ENCODE results near the gene NUDT19. TPM values are rescaled to one million over a fixed set of nuclear protein-coding genes. Genes with fewer than 3 reads are reported as not detected.

The NUDT19 gene
- total and polyA plus RNA-seq, 10 of the 15 experiments (the other 5 are each of a cell fraction or from before 2014, with no cell fraction given), result 8.5 to 31.0 (median 17.0) TPM

DNA sequence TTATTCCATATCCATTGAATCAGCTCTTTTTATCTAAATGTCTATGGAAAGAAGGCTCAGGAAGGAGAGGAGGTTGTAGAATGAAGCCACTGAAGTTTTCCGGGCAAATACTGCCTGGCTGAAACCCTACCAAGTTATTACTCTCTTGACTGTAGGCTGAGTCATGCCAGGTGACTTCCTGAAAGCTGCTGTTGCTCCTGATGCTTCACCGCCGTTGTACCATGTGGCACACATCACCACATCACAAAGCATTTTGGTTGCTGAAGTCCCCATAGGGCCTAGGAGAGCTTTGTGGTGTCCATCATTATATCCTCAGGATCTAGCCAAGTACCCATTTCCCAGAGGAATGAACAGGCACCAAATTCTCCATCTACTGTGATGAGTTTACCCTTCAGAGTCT, 16.8 kb downstream of the NUDT19 start:
- in situ Hi-C loops (cut with MboI) (no loop called here), intact Hi-C loops (cut with micrococcal nuclease; ENCODE audit: unreplicated experiment) (no loop called here)
- no peaks in the 10 kb centered on the region for H3K27me3 ChIP-seq (replicated peaks in 1 of 2; ENCODE audit: control insufficient read depth in 2 of 2, insufficient read depth in 2 of 2, low read length in 1 of 2)
- H4K20me1 ChIP-seq (ENCODE audit: control insufficient read depth, insufficient read depth), result no peaks in the 10 kb centered on the region; the same call in 1 of the 2 replicates
- no TSS peak for BruUV-seq (replicated peaks)
- ATAC-seq (no peak), FAIRE-seq (no peak), DNase-seq (ENCODE audit: low read depth, low spot score) (no peak)
- no peak overlapping the region for H3K9ac ChIP-seq (ENCODE audit: control insufficient read depth, insufficient read depth, low read length)
- H3K4me2 ChIP-seq (ENCODE audit: control insufficient read depth, insufficient read depth), result no peak overlapping the region
- no peak for TF ChIP-seq RFX5 (IDR thresholded peaks at IDR 0.05; ENCODE audit: low read depth, low read length)
- TF ChIP-seq RELA (IDR thresholded peaks at IDR 0.05; ENCODE audit: borderline replicate concordance, partially characterized antibody), result no peak
- TF ChIP-seq CBFB (IDR thresholded peaks at IDR 0.05; ENCODE audit: low read depth), result no peak
- TF ChIP-seq MTA2 (IDR thresholded peaks at IDR 0.05; ENCODE audit: low read depth), result no peak
- peaks cover 1% of the 10 kb centered on the region for H3K9me3 ChIP-seq (replicated peaks; ENCODE audit: control insufficient read depth, insufficient read depth, low read length)
- no peak overlapping the region for H3K4me3 ChIP-seq
- no peak overlapping the region for H2AFZ ChIP-seq (ENCODE audit: control insufficient read depth, low read depth, low read length)
- no peaks in the 10 kb centered on the region for H3K4me1 ChIP-seq (ENCODE audit: control insufficient read depth, insufficient read depth, low read length)
- ChIA-PET SMC1A (ENCODE audit: uncharacterized antibody, unreplicated experiment) (interaction anchor here (0.6 kb wide), 1 partner anchor 1694 kb away, joined by 3 read pairs; no protein-coding TSS in a partner anchor), CTCF (no interaction called here), POLR2A (interaction anchor here (0.6 kb wide), 1 partner anchor 21 kb away, joined by 4 read pairs; no protein-coding TSS in a partner anchor), RAD21 (ENCODE audit: unreplicated experiment) (no interaction called here)
- peaks cover 0 to 16% of the 10 kb centered on the region in 2 experiments; a peak in 3 of 4 replicates for H3K36me3 ChIP-seq (ENCODE audit: control insufficient read depth in 2 of 2, insufficient read depth in 2 of 2, low read length in 1 of 2)
- peaks cover 2% of the 10 kb centered on the region for H3K79me2 ChIP-seq (ENCODE audit: control insufficient read depth, insufficient read depth, low read length)
- WGBS (ENCODE audit: insufficient coverage, insufficient replicate concordance, low lambda C conversion rate, missing lambda C conversion rate), result 57% methylated on average over 3 of the region's 3 CpGs
- H3K27ac ChIP-seq (ENCODE audit: control insufficient read depth, insufficient read depth), result no peak overlapping the region

DNA sequence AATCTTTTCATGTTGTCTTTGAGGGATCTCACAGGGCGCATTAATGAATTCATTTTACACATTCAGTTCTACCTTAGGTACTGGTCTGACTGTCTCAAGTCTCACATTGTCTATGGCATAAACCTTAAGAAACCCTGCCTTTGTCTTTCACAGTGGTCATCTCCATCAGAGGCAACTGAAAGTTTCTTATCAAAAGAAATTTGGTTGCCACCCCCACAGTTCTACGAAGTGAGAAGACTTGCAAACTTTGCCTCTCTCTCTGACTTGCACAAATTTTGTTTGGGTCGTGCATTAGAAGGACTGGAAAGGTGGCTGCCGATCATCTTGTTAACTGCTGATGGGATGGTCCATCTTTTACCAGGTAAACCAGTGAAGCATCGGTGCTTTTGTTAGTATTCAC, 17.4 kb downstream of the NUDT19 start:
- no peaks in the 10 kb centered on the region for H3K4me1 ChIP-seq (ENCODE audit: control insufficient read depth, insufficient read depth, low read length)
- no peak overlapping the region for H2AFZ ChIP-seq (ENCODE audit: control insufficient read depth, low read depth, low read length)
- 96% methylated on average over 5 of the region's 5 CpGs for WGBS (ENCODE audit: insufficient coverage, insufficient replicate concordance, low lambda C conversion rate, missing lambda C conversion rate)
- peaks cover 2% of the 10 kb centered on the region for H3K79me2 ChIP-seq (ENCODE audit: control insufficient read depth, insufficient read depth, low read length)
- in situ Hi-C loops (cut with MboI), result no loop called here
- RAD21 ChIA-PET (ENCODE audit: unreplicated experiment), result no interaction called here
- ATAC-seq, result no peak
- H3K36me3 ChIP-seq (ENCODE audit: control insufficient read depth in 2 of 2, insufficient read depth in 2 of 2, low read length in 1 of 2), result peaks cover 0 to 19% of the 10 kb centered on the region in 2 experiments; a peak in 3 of 4 replicates
- H3K4me3 ChIP-seq, result no peak overlapping the region
- SMC1A ChIA-PET (ENCODE audit: uncharacterized antibody, unreplicated experiment), result no interaction called here
- peaks cover under 1% of the 10 kb centered on the region for H3K9me3 ChIP-seq (replicated peaks; ENCODE audit: control insufficient read depth, insufficient read depth, low read length)
- H3K9ac ChIP-seq (ENCODE audit: control insufficient read depth, insufficient read depth, low read length), result no peak overlapping the region
- FAIRE-seq, result no peak
- H3K27me3 ChIP-seq (replicated peaks in 1 of 2; ENCODE audit: control insufficient read depth in 2 of 2, insufficient read depth in 2 of 2, low read length in 1 of 2), result no peaks in the 10 kb centered on the region
- no peak overlapping the region for H3K27ac ChIP-seq (ENCODE audit: control insufficient read depth, insufficient read depth)
- no peaks in the 10 kb centered on the region; the same call in 1 of the 2 replicates for H4K20me1 ChIP-seq (ENCODE audit: control insufficient read depth, insufficient read depth)
- BruUV-seq (replicated peaks), result no TSS peak
- POLR2A ChIA-PET, result interaction anchor here (0.6 to 0.7 kb wide), 2 partner anchors 13 to 21 kb away, joined by 3 to 4 read pairs; no protein-coding TSS in a partner anchor
- intact Hi-C loops (cut with micrococcal nuclease; ENCODE audit: unreplicated experiment), result no loop called here
- no peak for DNase-seq (ENCODE audit: low read depth, low spot score)
- CTCF ChIA-PET, result no interaction called here
- no peak overlapping the region for H3K4me2 ChIP-seq (ENCODE audit: control insufficient read depth, insufficient read depth)
- TF ChIP-seq ZNF24 (IDR thresholded peaks at IDR 0.05), result no peak
- TF ChIP-seq, protein P1, sequence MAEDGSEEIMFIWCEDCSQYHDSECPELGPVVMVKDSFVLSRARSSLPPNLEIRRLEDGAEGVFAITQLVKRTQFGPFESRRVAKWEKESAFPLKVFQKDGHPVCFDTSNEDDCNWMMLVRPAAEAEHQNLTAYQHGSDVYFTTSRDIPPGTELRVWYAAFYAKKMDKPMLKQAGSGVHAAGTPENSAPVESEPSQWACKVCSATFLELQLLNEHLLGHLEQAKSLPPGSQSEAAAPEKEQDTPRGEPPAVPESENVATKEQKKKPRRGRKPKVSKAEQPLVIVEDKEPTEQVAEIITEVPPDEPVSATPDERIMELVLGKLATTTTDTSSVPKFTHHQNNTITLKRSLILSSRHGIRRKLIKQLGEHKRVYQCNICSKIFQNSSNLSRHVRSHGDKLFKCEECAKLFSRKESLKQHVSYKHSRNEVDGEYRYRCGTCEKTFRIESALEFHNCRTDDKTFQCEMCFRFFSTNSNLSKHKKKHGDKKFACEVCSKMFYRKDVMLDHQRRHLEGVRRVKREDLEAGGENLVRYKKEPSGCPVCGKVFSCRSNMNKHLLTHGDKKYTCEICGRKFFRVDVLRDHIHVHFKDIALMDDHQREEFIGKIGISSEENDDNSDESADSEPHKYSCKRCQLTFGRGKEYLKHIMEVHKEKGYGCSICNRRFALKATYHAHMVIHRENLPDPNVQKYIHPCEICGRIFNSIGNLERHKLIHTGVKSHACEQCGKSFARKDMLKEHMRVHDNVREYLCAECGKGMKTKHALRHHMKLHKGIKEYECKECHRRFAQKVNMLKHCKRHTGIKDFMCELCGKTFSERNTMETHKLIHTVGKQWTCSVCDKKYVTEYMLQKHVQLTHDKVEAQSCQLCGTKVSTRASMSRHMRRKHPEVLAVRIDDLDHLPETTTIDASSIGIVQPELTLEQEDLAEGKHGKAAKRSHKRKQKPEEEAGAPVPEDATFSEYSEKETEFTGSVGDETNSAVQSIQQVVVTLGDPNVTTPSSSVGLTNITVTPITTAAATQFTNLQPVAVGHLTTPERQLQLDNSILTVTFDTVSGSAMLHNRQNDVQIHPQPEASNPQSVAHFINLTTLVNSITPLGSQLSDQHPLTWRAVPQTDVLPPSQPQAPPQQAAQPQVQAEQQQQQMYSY (CRISPR knock-in tag; IDR thresholded peaks at IDR 0.05), result no peak
- no peak for TF ChIP-seq DPF2 (IDR thresholded peaks at IDR 0.05)
- no peak for TF ChIP-seq IKZF1 (conservative IDR thresholded peaks at IDR 0.05)
- TF ChIP-seq, protein P2, sequence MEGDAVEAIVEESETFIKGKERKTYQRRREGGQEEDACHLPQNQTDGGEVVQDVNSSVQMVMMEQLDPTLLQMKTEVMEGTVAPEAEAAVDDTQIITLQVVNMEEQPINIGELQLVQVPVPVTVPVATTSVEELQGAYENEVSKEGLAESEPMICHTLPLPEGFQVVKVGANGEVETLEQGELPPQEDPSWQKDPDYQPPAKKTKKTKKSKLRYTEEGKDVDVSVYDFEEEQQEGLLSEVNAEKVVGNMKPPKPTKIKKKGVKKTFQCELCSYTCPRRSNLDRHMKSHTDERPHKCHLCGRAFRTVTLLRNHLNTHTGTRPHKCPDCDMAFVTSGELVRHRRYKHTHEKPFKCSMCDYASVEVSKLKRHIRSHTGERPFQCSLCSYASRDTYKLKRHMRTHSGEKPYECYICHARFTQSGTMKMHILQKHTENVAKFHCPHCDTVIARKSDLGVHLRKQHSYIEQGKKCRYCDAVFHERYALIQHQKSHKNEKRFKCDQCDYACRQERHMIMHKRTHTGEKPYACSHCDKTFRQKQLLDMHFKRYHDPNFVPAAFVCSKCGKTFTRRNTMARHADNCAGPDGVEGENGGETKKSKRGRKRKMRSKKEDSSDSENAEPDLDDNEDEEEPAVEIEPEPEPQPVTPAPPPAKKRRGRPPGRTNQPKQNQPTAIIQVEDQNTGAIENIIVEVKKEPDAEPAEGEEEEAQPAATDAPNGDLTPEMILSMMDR (IDR thresholded peaks at IDR 0.05 in 2 of 3, conservative IDR thresholded peaks at IDR 0.05 in 1 of 3; ENCODE audit: control insufficient read depth in 2 of 3, extremely low read depth in 1 of 3, insufficient read depth in 1 of 3, low read depth in 3 of 3, low read length in 3 of 3), result no peak
- TF ChIP-seq TARDBP (IDR thresholded peaks at IDR 0.05; ENCODE audit: borderline replicate concordance), result no peak
- TF ChIP-seq, protein P3, sequence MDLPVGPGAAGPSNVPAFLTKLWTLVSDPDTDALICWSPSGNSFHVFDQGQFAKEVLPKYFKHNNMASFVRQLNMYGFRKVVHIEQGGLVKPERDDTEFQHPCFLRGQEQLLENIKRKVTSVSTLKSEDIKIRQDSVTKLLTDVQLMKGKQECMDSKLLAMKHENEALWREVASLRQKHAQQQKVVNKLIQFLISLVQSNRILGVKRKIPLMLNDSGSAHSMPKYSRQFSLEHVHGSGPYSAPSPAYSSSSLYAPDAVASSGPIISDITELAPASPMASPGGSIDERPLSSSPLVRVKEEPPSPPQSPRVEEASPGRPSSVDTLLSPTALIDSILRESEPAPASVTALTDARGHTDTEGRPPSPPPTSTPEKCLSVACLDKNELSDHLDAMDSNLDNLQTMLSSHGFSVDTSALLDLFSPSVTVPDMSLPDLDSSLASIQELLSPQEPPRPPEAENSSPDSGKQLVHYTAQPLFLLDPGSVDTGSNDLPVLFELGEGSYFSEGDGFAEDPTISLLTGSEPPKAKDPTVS (IDR thresholded peaks at IDR 0.05; ENCODE audit: low read depth, low read length), result no peak
- no peak for TF ChIP-seq IRF4 (IDR thresholded peaks at IDR 0.05; ENCODE audit: low read depth, low read length)
